SK-N-SH treated with all-trans-retinoic acid at 6 μM for 48 hours (cell line): ENCODE measurements around the gene TBCA.

Experiments
- ATAC-seq: fragments of 200-7000 bp; cut with Tn5 transposase; 3 replicates; pipeline ENCODE4 v1.9.1; 2020; ENCODE audit warnings: mild to moderate bottlenecking, moderate library complexity
- ARNTL ChIP-seq: fragments of 450-650 bp; formaldehyde crosslinking; IDR thresholded peaks from 2 replicates; pipeline ENCODE4 v1.5.0; 2020; ENCODE audit warnings: low read depth, mild to moderate bottlenecking, moderate library complexity, borderline replicate concordance
- BACH2 ChIP-seq: fragments of 250-450 bp; sonication (Bioruptor Pico); IDR thresholded peaks from 2 replicates; pipeline ENCODE4 v1.9.0; 2021; ENCODE audit warnings: mild to moderate bottlenecking, borderline replicate concordance
- CREB5 ChIP-seq: fragments of 250-450 bp; sonication (Bioruptor Pico); IDR thresholded peaks from 2 replicates; pipeline ENCODE4 v1.5.1; 2020; ENCODE audit warnings: low read depth, mild to moderate bottlenecking, moderate library complexity
- CSDC2 ChIP-seq: fragments of 250-450 bp; sonication (Bioruptor Pico); IDR thresholded peaks from 2 replicates; pipeline ENCODE4 v1.5.0; 2020; ENCODE audit warnings: mild to moderate bottlenecking, moderate library complexity
- CSRNP3 ChIP-seq: fragments of 250-450 bp; sonication (Bioruptor Pico); IDR thresholded peaks from 2 replicates; pipeline ENCODE4 v1.5.1; 2021; ENCODE audit warnings: mild to moderate bottlenecking, moderate library complexity
- ESRRG ChIP-seq: fragments of 250-450 bp; sonication (Bioruptor Pico); IDR thresholded peaks from 2 replicates; pipeline ENCODE4 v1.6.1; 2021; ENCODE audit warnings: mild to moderate bottlenecking
- ISL1 ChIP-seq: fragments of 250-450 bp; sonication (Bioruptor Pico); IDR thresholded peaks from 2 replicates; pipeline ENCODE4 v2.1.2; 2022; ENCODE audit warnings: mild to moderate bottlenecking, moderate library complexity
- OSR1 ChIP-seq: fragments of 250-450 bp; sonication (Bioruptor Pico); IDR thresholded peaks from 2 replicates; pipeline ENCODE4 v1.8.0; 2022; ENCODE audit warnings: moderate library complexity, mild to moderate bottlenecking, inconsistent platforms
- PATZ1 ChIP-seq: fragments of 250-450 bp; sonication (Bioruptor Pico); IDR thresholded peaks from 2 replicates; pipeline ENCODE4 v1.8.0; 2020; ENCODE audit warnings: mild to moderate bottlenecking, moderate library complexity, borderline replicate concordance
- POU6F1 ChIP-seq: fragments of 250-450 bp; sonication (Bioruptor Pico); IDR thresholded peaks from 2 replicates; pipeline ENCODE4 v1.8.0; 2021; ENCODE audit warnings: low read depth, mild to moderate bottlenecking, moderate library complexity, borderline replicate concordance
- PPARA ChIP-seq: fragments of 250-450 bp; sonication (Bioruptor Pico); IDR thresholded peaks from 2 replicates; pipeline ENCODE4 v1.5.0; 2020; ENCODE audit warnings: mild to moderate bottlenecking, borderline replicate concordance
- RARB ChIP-seq: fragments of 250-450 bp; sonication (Bioruptor Pico); IDR thresholded peaks from 2 replicates; pipeline ENCODE4 v1.8.0; 2021; ENCODE audit warnings: mild to moderate bottlenecking, moderate library complexity
- SNAI2 ChIP-seq: fragments of 250-450 bp; sonication (Bioruptor Pico); IDR thresholded peaks from 2 replicates; pipeline ENCODE4 v1.5.0; 2020; ENCODE audit warnings: mild to moderate bottlenecking, moderate library complexity
- TCF4 ChIP-seq: fragments of 250-450 bp; sonication (Bioruptor Pico); IDR thresholded peaks from 2 replicates; pipeline ENCODE4 v1.8.0; 2021; ENCODE audit warnings: mild to moderate bottlenecking, moderate library complexity, borderline replicate concordance
- TOX ChIP-seq: fragments of 250-450 bp; sonication (Bioruptor Pico); IDR thresholded peaks from 2 replicates; pipeline ENCODE4 v1.8.0; 2021; ENCODE audit warnings: mild to moderate bottlenecking, moderate library complexity, borderline replicate concordance
- TSHZ2 ChIP-seq: fragments of 250-450 bp; sonication (Bioruptor Pico); IDR thresholded peaks from 2 replicates; pipeline ENCODE4 v1.5.0; 2020; ENCODE audit warnings: mild to moderate bottlenecking, moderate library complexity
- ZC3H10 ChIP-seq: fragments of 250-450 bp; sonication (Bioruptor Pico); IDR thresholded peaks from 2 replicates; pipeline ENCODE4 v1.5.1; 2021; ENCODE audit warnings: mild to moderate bottlenecking, moderate library complexity
- ZFP3 ChIP-seq: fragments of 250-450 bp; sonication (Bioruptor Pico); IDR thresholded peaks from 2 replicates; pipeline ENCODE4 v1.5.0; 2020; ENCODE audit warnings: mild to moderate bottlenecking, moderate library complexity
- ZFP30 ChIP-seq: fragments of 450-650 bp; formaldehyde crosslinking; IDR thresholded peaks from 2 replicates; pipeline ENCODE4 v1.5.0; 2022; ENCODE audit warnings: mild to moderate bottlenecking, moderate library complexity
- ZNF565 ChIP-seq: fragments of 450-650 bp; formaldehyde crosslinking; conservative IDR thresholded peaks from 2 replicates; pipeline ENCODE4 v1.5.0; 2020; ENCODE audit warnings: low read depth, mild to moderate bottlenecking, moderate library complexity
- ZNF70 ChIP-seq: fragments of 450-650 bp; formaldehyde crosslinking; IDR thresholded peaks from 2 replicates; pipeline ENCODE4 v1.5.0; 2020; ENCODE audit warnings: mild to moderate bottlenecking, moderate library complexity
- ZNF8 ChIP-seq: fragments of 450-650 bp; formaldehyde crosslinking; IDR thresholded peaks from 2 replicates; pipeline ENCODE4 v1.5.0; 2020; ENCODE audit warnings: mild to moderate bottlenecking, moderate library complexity

Gene TBCA

GRCh38 chr5:77693913-77694312, 82.2 kb downstream of the TBCA start:
- TF ChIP-seq ZNF565 (CRISPR knock-in tag) (no peak), ESRRG (CRISPR knock-in tag) (no peak), TSHZ2 (CRISPR knock-in tag) (no peak), ZNF70 (CRISPR knock-in tag) (no peak), ZNF8 (CRISPR knock-in tag) (no peak), ZFP3 (no peak), RARB (CRISPR knock-in tag) (no peak), TOX (no peak), ZC3H10 (CRISPR knock-in tag) (no peak), PATZ1 (CRISPR knock-in tag) (no peak), ARNTL (no peak), SNAI2 (CRISPR knock-in tag) (no peak), PPARA (CRISPR knock-in tag) (no peak), CREB5 (no peak), POU6F1 (no peak), CSDC2 (CRISPR knock-in tag) (no peak)
- no peak for ATAC-seq

GRCh38 chr5:77683171-77683732, 92.9 kb downstream of the TBCA start:
- ATAC-seq: no peak
- TF ChIP-seq POU6F1 (no peak), BACH2 (CRISPR knock-in tag) (no peak), ZFP30 (CRISPR knock-in tag) (no peak), CSRNP3 (CRISPR knock-in tag) (no peak), PATZ1 (CRISPR knock-in tag) (no peak), ZNF8 (CRISPR knock-in tag) (no peak), ARNTL (no peak), ZNF565 (CRISPR knock-in tag) (no peak), ZNF70 (CRISPR knock-in tag) (no peak), SNAI2 (CRISPR knock-in tag) (no peak), TSHZ2 (CRISPR knock-in tag) (no peak), TCF4 (CRISPR knock-in tag) (no peak), OSR1 (CRISPR knock-in tag) (no peak), ISL1 (CRISPR knock-in tag) (no peak), CSDC2 (CRISPR knock-in tag) (no peak), ESRRG (CRISPR knock-in tag) (no peak)
